OCI-LY1 (cell line): Measurements from ENCODE around the gene PNPLA7.

Experiments
- CTCF ChIP-seq: fragments of 200-600 bp; sonication (generic), shearing (Covaris generic); IDR thresholded peaks from 2 replicates; pipeline ENCODE4 v1.5.1; 2017; ENCODE audit warnings: mild to moderate bottlenecking, antibody characterized with exemption, low read length, moderate library complexity, mixed read lengths
- EZH2 ChIP-seq: fragments of 200-600 bp; sonication (generic), shearing (Covaris generic); IDR thresholded peaks from 2 replicates; pipeline ENCODE4 v1.8.0; 2017; ENCODE audit warnings: borderline replicate concordance, mixed run types, mild to moderate bottlenecking, antibody characterized with exemption, low read length, moderate library complexity, mixed read lengths

- TF ChIP-seq CTCF = no peak
- TF ChIP-seq EZH2 = no peak
These were observed 15.1 kb downstream of the PNPLA7 start for GRCh38 chr9:137535120-137535428.
